NCI-H2227 treated with DMSO at 0.1 percent for 48 hours (cell line): ENCODE measurements around the gene PHLPP1.
A peak's percentile ranks its signal among the peaks of the same experiment; 100 is the strongest.
"Not testable (repeated sequence)": the region's sequence is repeated elsewhere in the genome, so short reads cannot be mapped to it uniquely, and the experiment has no call there.

ENCODE experiments used
- DNase-seq: peaks from one replicate; lab custom pipeline; 2025; lab: John Stamatoyannopoulos, UW

Gene PHLPP1

DNA sequence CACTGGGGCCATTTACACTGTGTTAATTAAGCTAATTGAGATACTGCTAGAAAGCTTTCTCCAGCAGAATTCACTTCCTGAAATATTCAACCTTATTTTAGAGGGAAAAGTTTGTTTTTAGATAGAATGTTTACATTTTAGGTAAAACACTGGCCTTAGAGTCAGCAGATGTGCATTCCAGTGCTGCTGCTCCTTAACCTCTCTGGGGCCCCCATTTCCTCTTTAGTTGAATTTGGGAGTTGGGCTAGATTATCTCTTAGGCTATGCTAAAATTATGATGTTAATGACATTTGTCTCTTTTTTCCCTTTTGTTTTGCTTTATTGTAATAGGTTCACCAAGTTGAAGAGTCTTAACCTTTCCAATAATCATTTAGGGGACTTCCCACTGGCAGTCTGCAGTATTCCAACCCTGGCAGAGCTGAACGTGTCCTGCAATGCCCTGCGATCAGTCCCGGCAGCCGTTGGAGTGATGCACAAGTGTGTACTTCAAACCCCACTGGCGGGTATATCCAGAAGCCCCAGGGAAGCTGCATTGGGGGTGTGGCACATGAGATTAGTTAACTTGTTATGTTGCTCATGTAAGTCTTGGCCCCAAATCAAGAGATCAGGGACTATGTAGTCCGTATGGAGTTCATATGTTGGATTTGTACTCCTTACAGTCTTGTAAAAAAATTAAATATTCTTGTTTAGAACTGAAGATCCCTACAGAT lies 179.5 kb downstream of the PHLPP1 start:
- DNase-seq: no peak

DNA sequence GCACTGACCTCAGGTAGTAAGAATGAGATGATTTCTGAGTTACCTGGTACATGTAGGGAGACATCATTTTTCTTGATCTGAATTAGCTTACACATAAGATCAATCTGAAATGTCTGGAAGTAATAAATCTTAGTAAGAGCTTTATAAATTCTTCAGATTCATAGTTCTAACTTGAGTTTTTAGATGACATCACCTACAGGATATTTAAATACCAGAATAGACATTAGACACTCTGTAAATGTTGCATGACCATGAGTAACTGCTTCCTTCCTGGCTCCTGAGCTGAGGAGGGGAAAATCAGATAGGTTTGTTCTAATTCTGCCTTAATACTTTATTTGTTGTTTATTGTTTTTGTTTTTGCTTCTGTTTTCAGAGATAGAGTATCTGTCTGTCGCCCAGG lies 181.8 kb downstream of the PHLPP1 start:
- no peak for DNase-seq

DNA sequence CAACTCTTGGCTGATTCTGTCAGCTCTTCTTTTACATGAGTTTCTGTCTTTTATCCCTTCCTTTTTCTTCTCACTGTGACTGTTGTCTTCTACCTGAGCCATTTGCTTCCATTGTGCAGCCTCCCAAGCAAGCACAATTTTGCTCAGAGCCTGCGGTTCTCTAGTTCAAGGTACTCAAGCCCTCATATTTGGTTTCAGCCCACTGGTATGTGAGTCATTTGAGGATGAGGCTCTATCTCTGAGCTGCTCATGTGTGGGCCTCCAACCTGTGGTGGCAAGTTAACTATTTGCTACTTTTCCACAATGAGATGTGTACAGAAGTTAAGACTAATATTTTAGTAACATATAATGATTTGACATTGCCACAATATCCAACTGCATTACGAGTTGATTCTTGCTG lies 183.0 kb downstream of the PHLPP1 start:
- DNase-seq: no peak

DNA sequence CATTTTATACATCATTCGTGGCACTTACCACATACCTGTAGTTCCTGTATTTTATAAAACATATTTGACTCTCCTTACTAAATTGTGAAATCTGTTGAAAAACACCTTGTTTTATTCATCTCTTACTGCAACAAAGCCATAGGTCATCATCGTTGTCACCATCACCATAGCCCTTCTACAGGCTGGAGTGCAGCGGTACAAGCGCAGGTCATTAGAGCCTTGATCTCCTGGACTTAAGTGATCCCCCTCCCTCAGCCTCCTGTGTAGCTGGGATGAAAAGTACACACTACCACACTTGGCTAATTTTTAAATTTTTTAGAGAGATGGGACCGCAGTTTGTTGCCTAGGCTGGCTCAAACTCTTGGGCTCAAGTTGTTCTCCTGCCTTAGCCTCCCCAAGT lies 184.2 kb downstream of the PHLPP1 start:
- DNase-seq: no peak

DNA sequence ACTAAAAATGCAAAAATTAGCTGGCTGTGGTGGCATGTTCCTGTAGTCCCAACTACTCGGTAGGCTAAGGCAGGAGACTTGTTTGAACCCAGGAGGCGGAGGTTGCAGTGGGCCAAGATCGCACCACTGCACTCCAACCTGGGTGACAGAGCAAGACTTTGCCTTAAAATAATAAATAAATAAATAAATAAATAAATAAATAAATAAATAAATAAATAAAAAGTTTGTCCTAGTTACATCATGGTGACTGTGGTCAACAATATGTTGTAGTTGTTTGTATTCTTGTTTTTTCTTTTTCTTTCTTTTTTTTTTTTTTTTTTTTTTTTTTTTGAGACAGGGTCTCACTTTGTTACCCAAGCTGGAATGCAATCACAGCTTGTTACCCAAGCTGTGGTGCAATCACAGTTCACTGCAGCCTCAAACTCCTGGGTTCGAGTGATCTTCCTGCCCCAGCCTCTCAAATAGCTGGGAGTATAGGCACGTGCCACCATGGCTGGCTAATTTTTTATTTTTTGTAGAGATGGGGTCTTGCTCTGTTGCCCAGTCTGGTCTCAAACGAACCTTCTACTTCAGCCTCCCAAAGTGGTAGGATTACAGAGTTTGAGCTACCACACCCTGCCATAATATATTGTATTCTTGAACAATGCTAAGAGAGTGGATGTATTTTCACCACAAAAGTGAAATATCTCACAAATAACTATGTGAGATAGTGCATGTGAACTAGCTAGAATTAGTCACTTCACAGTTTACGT lies 185.0 kb downstream of the PHLPP1 start:
- DNase-seq: no peak

DNA sequence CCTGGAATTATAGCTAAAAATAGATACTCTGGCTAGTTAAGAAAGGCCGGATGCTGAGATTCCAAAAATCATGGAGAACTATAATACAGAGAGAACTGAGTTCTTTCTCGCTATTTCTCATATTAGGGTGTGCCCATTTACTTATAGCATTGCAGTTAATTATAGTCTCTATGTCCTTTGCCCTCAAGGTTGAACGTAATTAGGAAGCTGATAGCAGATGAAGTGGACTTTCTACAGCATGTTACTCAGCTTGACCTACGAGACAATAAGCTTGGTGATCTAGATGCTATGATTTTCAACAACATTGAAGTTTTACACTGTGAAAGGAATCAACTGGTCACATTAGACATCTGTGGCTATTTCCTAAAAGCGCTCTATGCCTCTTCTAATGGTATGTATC lies 187.4 kb downstream of the PHLPP1 start:
- DNase-seq: no peak

DNA sequence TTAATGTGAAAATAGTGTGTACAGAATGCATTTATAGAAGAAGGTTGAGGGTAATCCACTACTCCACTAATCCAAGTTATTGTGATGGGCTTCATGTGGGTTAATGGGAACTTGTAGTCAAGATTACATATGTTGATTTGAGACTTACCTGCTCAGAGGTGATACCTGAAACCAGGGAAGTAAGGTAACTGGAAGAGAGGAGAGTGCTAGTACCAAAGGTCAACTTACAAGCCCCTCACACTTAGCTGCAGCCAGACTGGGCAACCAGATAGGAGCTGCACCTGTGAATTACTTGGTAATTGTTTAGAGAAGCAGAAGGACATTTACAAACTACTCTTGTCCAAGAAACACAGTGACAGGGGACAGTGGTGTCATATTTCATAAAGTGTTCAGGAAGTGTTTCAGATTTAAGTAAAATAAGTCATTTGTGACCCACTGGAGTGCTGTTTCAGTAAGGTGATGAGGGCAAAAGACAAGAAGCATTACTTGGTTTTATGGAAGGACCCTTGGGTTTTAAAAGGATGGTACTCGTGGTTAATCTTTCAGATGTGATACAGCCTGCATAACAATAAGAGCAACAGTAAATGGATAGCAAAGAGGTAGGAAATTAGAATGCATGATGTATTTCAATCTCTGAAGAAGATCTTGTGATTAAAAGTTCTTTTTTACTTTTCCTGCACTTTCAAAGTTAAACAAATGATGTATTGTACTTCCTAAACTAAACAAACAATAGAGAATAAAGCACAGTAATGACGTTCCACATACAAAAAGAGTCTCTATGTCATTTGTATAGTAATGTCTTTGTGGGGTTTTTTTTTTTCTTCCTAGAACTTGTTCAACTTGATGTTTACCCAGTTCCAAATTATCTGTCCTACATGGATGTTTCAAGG lies 189.3 kb downstream of the PHLPP1 start:
- no peak for DNase-seq

DNA sequence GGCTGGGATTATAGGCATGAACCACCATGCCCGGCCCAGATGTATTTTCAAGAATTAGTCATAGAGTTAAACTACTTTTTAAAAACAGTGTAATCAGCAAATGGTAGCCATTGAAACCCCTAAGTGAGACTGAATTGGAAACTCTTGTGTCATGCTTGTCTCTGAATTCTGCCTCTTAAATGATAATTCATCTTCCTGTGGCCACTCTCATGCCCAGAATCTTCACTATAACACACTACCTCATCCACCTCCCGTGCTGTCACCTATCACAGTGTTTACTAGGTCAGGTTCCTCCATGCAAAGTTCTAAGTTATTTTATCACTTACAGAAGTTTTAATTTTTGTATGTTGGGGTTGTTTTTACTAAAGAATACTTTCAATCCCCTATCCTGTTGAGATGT lies 197.5 kb downstream of the PHLPP1 start:
- DNase-seq: no peak

DNA sequence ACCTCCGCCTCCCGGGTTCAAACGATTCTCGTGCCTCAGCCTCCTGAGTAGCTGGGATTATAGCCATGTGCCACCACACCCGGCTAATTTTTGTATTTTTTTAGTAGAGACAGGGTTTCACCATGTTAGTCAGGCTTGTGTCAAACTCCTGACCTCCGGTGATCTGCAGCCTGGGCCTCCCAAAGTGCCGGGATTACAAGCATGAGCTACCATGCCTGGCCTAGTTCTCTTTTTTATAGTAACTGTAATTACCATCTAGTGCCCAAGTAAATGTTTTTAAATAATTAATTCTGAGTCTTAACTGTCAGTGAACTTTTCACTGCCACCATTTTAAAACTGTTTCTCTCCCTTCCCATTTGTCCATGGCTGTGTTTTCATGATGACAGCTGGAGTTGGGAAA lies 198.5 kb downstream of the PHLPP1 start:
- DNase-seq: not testable (repeated sequence)

DNA sequence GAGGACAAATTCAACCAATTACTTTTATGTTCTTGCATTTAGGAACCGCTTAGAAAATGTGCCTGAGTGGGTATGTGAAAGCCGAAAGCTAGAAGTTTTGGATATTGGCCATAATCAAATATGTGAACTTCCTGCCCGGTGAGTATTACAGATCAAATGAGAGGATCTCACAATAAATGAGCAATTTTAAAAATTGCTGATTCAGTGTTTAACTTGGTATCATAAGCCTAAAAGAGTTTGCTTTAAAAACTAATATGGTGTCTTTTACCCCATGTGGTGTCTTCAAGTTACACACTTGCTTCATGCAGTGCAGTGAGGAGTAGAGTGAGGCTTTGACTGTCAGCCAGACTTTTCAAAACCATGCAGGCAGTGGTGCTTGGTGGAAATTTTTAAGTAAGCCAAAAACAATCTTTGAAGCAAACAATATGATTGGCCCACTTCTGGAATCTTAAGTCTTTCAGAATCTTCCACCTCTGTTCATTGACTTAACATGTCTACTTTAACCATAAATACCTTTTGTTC lies 199.6 kb downstream of the PHLPP1 start:
- no peak for DNase-seq

DNA sequence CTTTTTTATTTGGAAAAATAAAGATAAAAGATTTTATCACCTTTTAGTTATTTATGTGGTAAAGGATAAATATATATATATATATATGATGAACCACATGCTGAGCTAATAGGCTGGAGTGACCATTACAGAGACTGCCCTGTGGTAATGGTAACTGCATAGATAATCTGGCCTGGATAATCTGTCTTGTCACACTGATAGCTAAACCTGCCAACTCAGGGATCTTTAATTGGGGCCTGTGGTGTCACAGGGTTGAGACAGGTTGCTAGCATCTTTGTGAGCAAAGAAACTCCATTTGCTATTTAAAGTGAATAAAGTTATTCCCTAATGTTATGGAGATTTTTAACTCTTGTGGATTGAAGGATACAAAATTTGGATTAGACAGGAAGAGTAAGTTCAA lies 203.0 kb downstream of the PHLPP1 start:
- DNase-seq: no peak

DNA sequence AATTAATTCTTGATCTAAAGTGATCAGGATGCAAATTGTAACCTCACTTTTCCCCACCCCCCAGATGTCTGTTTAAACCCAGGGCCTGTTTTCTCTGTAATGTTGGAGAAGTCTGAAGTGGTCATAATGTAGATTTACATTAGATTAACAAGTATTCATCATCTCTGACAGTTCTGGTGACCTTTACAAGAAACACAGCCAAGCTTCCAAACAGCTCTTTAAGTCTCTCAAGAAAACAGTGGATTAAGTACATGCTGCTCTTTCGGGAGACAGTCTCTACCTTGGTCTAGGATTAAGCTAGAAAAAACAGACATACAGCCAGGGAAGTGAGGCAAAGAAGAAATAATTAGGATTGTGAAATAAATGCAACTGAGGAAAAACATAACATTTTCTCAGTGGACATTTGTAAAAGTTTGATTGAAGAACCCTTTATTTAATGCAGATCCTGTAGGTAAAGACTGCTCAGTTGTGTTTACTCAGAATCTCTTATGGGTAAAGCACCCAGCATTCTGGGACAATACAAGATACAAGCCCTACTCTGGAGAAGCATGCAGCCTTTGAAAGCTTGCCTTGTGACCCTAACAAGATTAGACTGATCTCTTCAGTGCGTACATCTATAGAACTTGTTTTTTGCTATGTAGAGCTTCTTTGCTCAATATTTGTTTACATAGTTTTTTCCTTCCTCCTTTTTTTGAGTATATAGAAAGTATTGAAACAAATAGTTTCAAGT lies 203.9 kb downstream of the PHLPP1 start:
- DNase-seq: peak; percentile 27

DNA sequence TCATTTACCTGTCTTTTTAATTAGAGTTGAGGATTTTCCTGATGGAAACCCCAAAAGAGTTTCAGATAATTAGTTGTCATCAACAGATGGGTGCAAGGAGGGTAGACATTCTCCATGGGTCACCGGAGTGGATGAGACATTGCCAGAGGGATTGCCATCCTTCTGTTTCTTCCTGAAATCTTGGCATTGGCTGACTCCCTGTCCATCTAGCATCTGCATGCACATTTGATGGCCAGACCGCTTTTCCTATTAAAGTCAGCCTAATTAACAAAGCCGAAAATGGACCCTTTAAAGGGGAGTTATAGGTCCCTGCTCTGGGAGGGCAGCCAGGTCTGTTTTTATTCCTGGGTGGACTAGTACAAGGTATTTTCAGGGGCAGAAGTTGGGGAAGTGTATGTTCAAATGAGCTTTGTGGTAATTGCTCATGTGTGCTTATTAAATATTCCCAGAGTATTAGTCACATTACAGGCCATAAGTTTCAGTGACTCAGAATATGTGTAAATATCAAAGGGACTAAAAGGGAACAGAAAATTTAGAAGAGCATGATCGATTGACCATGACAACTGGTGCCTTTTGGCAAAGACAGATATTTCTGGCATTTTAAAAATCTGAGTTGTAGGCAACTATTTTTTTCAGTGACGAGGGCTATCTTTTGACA lies 209.8 kb downstream of the PHLPP1 start:
- no peak for DNase-seq

DNA sequence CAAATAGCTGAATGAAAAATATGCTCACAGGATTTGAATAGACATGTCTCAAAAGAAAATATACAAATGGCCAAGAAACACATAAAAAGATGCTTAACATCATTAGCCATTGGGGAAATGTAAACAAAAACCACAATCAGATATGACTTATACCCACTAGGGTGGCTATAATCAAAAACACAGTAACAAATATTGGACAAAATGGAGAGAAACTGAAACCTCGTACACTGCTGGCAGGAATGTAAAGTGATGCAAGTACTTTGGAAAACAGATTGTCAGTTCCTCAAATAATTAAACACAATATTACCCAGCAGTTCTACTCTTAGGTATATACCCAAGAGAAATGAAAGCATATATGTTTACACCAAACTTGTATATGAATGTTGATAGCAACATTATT lies 213.0 kb downstream of the PHLPP1 start:
- no peak for DNase-seq

DNA sequence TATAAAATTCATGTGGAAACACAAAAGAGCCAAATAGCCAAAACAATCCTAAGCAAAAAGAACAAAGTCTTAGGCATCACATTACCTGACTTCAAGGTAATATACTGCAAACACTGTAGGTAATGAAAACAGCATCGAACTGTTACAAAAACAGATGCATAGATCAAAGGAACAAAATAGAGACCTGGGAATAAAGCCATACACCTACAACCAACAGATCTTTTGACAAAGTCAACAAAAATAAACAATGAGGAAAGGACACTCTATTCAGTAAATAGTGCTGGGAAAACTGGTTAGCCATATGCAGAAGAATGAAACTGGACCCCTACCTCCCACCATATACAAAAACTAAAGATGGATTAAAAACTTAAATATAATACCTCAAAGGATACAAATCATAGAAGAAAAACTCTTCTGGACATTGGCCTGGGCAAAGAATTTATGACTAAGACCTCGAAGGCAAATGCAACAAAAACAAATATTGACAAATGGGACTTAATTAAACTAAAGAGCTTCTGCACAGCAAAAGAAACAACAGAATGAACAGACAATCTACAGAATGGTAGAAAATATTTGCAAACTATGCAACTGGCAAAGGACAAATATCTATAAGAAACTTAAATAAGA lies 218.0 kb downstream of the PHLPP1 start:
- no peak for DNase-seq

DNA sequence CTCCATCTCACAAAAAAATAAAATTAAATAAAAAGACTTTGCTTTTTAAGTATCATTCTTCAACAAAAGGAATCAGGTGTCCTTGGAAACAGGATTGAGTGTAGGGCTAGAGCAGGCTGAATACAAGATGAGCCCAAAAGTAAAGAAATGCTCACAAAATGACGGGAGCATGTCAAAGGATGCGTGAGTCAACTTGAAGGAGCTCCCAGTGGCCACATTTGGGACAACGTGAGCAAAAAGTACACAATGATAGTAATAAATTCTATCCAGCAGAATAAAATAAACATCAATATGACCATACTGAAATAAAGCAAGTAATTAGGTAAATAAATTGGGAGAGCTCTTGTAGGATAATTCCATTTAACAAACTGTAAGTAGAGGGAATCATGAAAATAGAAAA lies 220.7 kb downstream of the PHLPP1 start:
- DNase-seq: no peak

DNA sequence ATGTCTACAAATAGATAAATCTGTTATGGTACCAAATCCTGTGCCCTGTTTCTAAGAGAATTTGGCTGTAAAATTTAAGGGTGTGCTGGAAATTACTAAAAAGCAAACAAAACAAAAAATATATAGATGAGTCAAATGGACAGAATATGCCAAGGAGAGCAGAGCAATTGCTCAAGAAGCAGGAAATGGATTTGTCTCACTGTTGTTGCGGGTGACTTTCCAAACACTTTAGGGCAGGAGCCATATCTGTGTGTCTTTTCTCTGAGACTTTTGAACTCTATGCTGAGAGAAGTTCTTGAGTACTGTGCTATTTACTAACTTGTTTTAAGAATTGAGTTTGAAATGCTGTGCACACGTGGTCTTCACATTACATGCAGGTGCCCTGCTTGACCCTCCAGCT lies 221.7 kb downstream of the PHLPP1 start:
- no peak for DNase-seq

DNA sequence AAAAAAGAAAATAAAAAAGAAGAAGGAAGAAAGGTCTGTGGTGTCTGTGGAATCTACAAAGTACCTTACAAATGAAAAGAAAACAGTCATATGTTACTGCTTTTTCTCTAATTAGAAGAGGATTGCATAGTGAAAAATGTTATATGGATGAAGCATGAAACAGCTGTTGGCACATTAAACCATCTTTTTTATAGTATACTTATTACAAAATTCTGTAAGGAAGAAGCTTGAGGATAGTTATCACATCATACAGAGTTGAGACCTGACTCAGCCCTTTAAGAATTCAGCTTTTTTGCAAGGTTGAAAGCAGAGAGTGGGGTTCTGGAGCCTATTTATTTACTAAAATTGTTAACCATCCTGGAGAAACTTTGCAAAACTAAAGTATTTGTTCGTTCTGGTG lies 222.7 kb downstream of the PHLPP1 start:
- no peak for DNase-seq

DNA sequence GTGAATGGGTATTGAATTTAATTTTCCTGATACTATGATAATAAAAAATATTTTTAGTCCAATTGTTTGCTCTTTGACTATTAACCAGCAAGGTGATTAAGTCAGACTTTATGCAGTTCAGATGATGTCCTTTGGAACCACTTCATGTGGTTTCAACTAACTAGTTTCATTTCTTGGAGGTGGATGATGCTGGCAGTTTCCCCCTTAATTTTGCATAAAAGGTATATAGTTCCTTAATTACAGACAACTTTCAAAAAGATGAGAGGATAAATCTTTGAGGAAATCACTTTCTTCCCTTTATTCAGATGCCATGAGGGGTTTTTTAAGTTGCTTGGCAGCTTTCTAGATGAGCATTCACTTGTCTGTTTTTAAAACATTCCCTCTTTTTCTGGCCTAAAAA lies 223.1 kb downstream of the PHLPP1 start:
- no peak for DNase-seq

DNA sequence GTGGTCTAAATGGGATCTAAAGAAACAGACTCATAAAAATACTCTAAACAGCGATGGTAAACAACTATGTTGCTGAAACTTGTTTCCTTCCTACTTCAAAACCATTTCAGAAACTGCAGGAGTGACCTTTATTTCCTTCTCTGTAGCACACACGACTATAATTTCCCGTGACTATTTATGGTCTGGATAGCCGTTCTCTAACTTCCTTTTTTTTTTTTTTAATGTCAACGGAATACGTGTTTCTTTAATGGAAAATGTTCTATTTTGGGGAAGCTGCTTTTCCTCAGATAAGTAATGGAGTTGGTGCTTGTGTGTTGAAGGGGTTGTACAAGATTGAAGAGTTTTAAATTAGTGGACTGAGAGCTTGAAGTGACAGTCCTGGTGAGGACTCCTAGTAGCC lies 224.1 kb downstream of the PHLPP1 start:
- peak; percentile 9 for DNase-seq

DNA sequence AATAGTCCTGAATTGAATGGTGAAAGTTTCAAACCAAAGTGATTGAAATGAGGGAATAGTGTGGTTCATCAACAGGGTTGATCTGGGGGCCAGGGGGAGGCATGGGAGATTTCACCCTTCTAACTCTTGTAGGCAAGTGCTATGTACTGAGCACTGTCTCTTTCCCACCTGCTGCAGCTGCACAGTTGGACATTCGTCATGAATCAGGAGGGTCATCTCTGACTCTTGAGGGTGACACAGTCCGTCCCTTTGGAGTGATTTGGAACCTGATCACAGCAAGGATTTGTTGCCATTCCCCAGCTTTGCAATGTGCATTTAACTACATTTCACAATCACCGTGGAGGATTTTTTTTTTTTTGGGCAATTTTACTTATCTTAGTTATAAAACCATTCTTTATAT lies 224.6 kb downstream of the PHLPP1 start:
- no peak for DNase-seq
